Motor neuron (in vitro differentiated cells): ENCODE results near the gene ZMYND11. TPM values are rescaled to one million over a fixed set of nuclear protein-coding genes. Genes with fewer than 3 reads are reported as not detected.
A peak's percentile ranks its signal among the peaks of the same experiment; 100 is the strongest.

Source experiments
- ATAC-seq, 8 experiments: fragments of 200-7000 bp; cut with Tn5 transposase; replicated peaks in 6 of 8; 2 replicates each; pipeline ENCODE4 v1.8.0; 2021; ENCODE audit warnings: mild to moderate bottlenecking in 8 of 8, moderate library complexity in 8 of 8
- H3K27ac ChIP-seq, 2 donors: fragments of 250-450 bp; sonication (Bioruptor Pico); 2 replicates each; pipeline ENCODE4 v1.9.0; 2021; ENCODE audit warnings: antibody characterized with exemption in 2 of 2, mild to moderate bottlenecking in 2 of 2, moderate library complexity in 1 of 2
- H3K4me1 ChIP-seq, 2 donors: fragments of 250-450 bp; sonication (Bioruptor Pico); replicated peaks in 1 of 2; 2 replicates each; pipeline ENCODE4 v1.6.1; 2021; ENCODE audit warnings: antibody characterized with exemption in 2 of 2, mild to moderate bottlenecking in 2 of 2, moderate library complexity in 1 of 2
- H3K4me3 ChIP-seq, 5 donors: fragments of 250-450 bp; sonication (Bioruptor Pico); 2 replicates each; pipeline ENCODE4 v1.9.0; 2021; ENCODE audit warnings: antibody characterized with exemption in 5 of 5, mild to moderate bottlenecking in 5 of 5, moderate library complexity in 4 of 5
- WGBS, 10 experiments: fragments of 450-650 bp; shearing (Covaris generic); methylation state at CpG; one replicate each; pipeline ENCODE4 v1.0.0; 2022; 5-methylcytosine and 5-hydroxymethylcytosine counted together
- in situ Hi-C, 9 experiments: fragments of 400-800 bp; cut with MboI; loops; one replicate each; pipeline ENCODE4 v1.15.0; 2021; ENCODE audit warnings: low sequenced_read_pairs in 9 of 9, low pct_unique_long_range_greater_than_20kb in 2 of 9; ENCODE audit not compliant: unreplicated experiment in 9 of 9
- total RNA-seq, 8 experiments: library from RNA; unstranded; fragments of 300-600 nt; gene quantifications; 2 replicates each; pipeline versions ENCODE4 v1.2.3 to v1.2.4, GENCODE V29; 2022

ZMYND11 gene
- total RNA-seq, 8 experiments from 2014 or later, result 24.2 to 83.8 (median 36.8) TPM

- 13 to 97% (median 69%) methylated on average over 1 to 6 of the region's 16 CpGs; no CpG with 5 or more reads in 3 of the 10 experiments for WGBS, 10 experiments
- in situ Hi-C loops, result no loop called here
- ATAC-seq, result peak in 2 of 8 experiments; percentile 41 to 74
- H3K4me3 ChIP-seq, result no peak overlapping the region
- no peak overlapping the region for H3K27ac ChIP-seq
- no peaks in the 10 kb centered on the region for H3K4me1 ChIP-seq
These were observed 30.2 kb upstream of the ZMYND11 start for GRCh38 chr10:104862-105565.

- in situ Hi-C loops, result no loop called here
- WGBS, 10 experiments, result 61 to 100% (median 86%) methylated on average over 1 to 4 of the region's 4 CpGs; no CpG with 5 or more reads in 2 of the 10 experiments
- Histone ChIP-seq H3K4me3 (no peak overlapping the region), H3K27ac (no peak overlapping the region), H3K4me1 (no peaks in the 10 kb centered on the region)
- ATAC-seq, result no peak
These were observed 29.4 kb upstream of the ZMYND11 start for GRCh38 chr10:105806-106205.

- ATAC-seq, result peak in 1 of 8 experiments; percentile 24
- H3K27ac ChIP-seq, result no peak overlapping the region
- H3K4me3 ChIP-seq, result no peak overlapping the region
- no peaks in the 10 kb centered on the region for H3K4me1 ChIP-seq
- in situ Hi-C loops, result no loop called here
- WGBS, 10 experiments, result 20 to 100% (median 60%) methylated on average over 1 to 6 of the region's 6 CpGs; no CpG with 5 or more reads in 1 of the 10 experiments
These were observed 28.5 kb upstream of the ZMYND11 start for GRCh38 chr10:106740-107139.

GRCh38 chr10:112246-112645 is 23.0 kb upstream of the ZMYND11 start:
- Histone ChIP-seq H3K4me1 (no peaks in the 10 kb centered on the region), H3K4me3 (no peak overlapping the region), H3K27ac (no peak overlapping the region)
- WGBS, 10 experiments, result 0 to 80% (median 43%) methylated on average over 1 to 3 of the region's 3 CpGs; no CpG with 5 or more reads in 1 of the 10 experiments
- in situ Hi-C loops, result no loop called here
- ATAC-seq, result no peak

GRCh38 chr10:124874-125273 is 10.4 kb upstream of the ZMYND11 start:
- WGBS, 10 experiments, result 75 to 100% (median 100%) methylated on average over 1 of the region's 1 CpG; no CpG with 5 or more reads in 5 of the 10 experiments
- Histone ChIP-seq H3K4me1 (no peaks in the 10 kb centered on the region), H3K27ac (no peak overlapping the region), H3K4me3 (no peak overlapping the region)
- in situ Hi-C loops, result no loop called here
- no peak for ATAC-seq

- Histone ChIP-seq H3K27ac (no peak overlapping the region), H3K4me3 (no peak overlapping the region), H3K4me1 (peaks cover 3 to 11% of the 10 kb centered on the region in 2 donors)
- ATAC-seq, result no peak
- 92 to 100% (median 97%) methylated on average over 3 to 9 of the region's 9 CpGs for WGBS, 10 experiments
- in situ Hi-C loops, result no loop called here
These were observed 7.4 kb upstream of the ZMYND11 start for GRCh38 chr10:127612-128432.

- Histone ChIP-seq H3K4me3 (no peak overlapping the region), H3K4me1 (peaks cover 3 to 21% of the 10 kb centered on the region in 2 donors), H3K27ac (no peak overlapping the region)
- in situ Hi-C loops, result no loop called here
- WGBS, 10 experiments, result 20 to 100% (median 80%) methylated on average over 1 to 4 of the region's 4 CpGs; no CpG with 5 or more reads in 1 of the 10 experiments
- ATAC-seq, result no peak
These were observed 5.4 kb upstream of the ZMYND11 start for GRCh38 chr10:129810-130209.

GRCh38 chr10:132946-133898 is 2.0 kb upstream of the ZMYND11 start:
- ATAC-seq, result no peak
- WGBS, 10 experiments, result 7 to 67% (median 34%) methylated on average over 3 to 10 of the region's 10 CpGs

GRCh38 chr10:134247-135131 is 766 bp upstream of the ZMYND11 start:
- 0 to 2% (median 0%) methylated on average over 2 to 9 of the region's 84 CpGs; no CpG with 5 or more reads in 1 of the 10 experiments for WGBS, 10 experiments
- Histone ChIP-seq H3K4me3 (peak overlapping the region; percentile 63 to 96 (median 88)), H3K27ac (peak overlapping the region; percentile 85 to 98), H3K4me1 (peaks cover 3 to 31% of the 10 kb centered on the region in 2 donors)
- in situ Hi-C loops, result no loop called here
- peak; percentile 35 to 55 (median 43) for ATAC-seq

More at GRCh38 chr10:132946-133898, 2.0 kb upstream of the ZMYND11 start:
- Histone ChIP-seq H3K4me3 (peak overlapping the region; percentile 63 to 96 (median 88)), H3K4me1 (peaks cover 3 to 31% of the 10 kb centered on the region in 2 donors), H3K27ac (no peak overlapping the region)
- in situ Hi-C loops, result no loop called here

- Histone ChIP-seq H3K27ac (peak overlapping the region; percentile 85 to 98), H3K4me3 (peak overlapping the region; percentile 63 to 96 (median 88)), H3K4me1 (peaks cover 3 to 31% of the 10 kb centered on the region in 2 donors)
- in situ Hi-C loops, result no loop called here
- WGBS, 10 experiments, result 0 to 6% (median 1%) methylated on average over 5 to 16 of the region's 112 CpGs; no CpG with 5 or more reads in 7 of the 10 experiments
- peak; percentile 37 to 59 (median 51) for ATAC-seq
These were observed 578 bp downstream of the ZMYND11 start for GRCh38 chr10:135601-136464.

- H3K27ac ChIP-seq, result peak overlapping the region; percentile 85 to 98
- 12 to 100% (median 13%) methylated on average over 1 to 6 of the region's 10 CpGs; no CpG with 5 or more reads in 7 of the 10 experiments for WGBS, 10 experiments
- in situ Hi-C loops, result no loop called here
- H3K4me1 ChIP-seq, result peaks cover 3 to 31% of the 10 kb centered on the region in 2 donors
- peak overlapping the region; percentile 63 to 96 (median 88) for H3K4me3 ChIP-seq
- peak in 5 of 8 experiments; percentile 2 to 55 (median 9) for ATAC-seq
These were observed 1.2 kb downstream of the ZMYND11 start for GRCh38 chr10:136465-136762.
